Measurements from ENCODE around the gene EEF1AKMT1. TPM values are rescaled to one million over a fixed set of nuclear protein-coding genes. Genes with fewer than 3 reads are reported as not detected.
"Not testable (repeated sequence)": the region's sequence is repeated elsewhere in the genome, so short reads cannot be mapped to it uniquely, and the experiment has no call there.

Gene EEF1AKMT1
- polyA plus RNA-seq, 5 donors: 12.9 to 16.9 (median 14.6) TPM

GRCh38 chr13:20780317-20780716 lies 6.6 kb upstream of the EEF1AKMT1 start:
- DNase-seq: no peak

- no peak for DNase-seq
These were observed 5.6 kb upstream of the EEF1AKMT1 start for GRCh38 chr13:20779405-20779804.

GRCh38 chr13:20778311-20778710 lies 4.5 kb upstream of the EEF1AKMT1 start:
- DNase-seq: no peak

GRCh38 chr13:20776751-20777150 lies 3.0 kb upstream of the EEF1AKMT1 start:
- DNase-seq: no peak

- DNase-seq: no peak
These were observed 2.2 kb upstream of the EEF1AKMT1 start for GRCh38 chr13:20775961-20776360.

GRCh38 chr13:20774746-20775145 lies 985 bp upstream of the EEF1AKMT1 start:
- DNase-seq: no peak

- DNase-seq: no peak
These were observed 1.2 kb downstream of the EEF1AKMT1 start for GRCh38 chr13:20772401-20773131.

GRCh38 chr13:20769834-20770233 lies 3.9 kb downstream of the EEF1AKMT1 start:
- DNase-seq: no peak

- DNase-seq: no peak
These were observed 4.7 kb downstream of the EEF1AKMT1 start for GRCh38 chr13:20769091-20769490.

GRCh38 chr13:20767309-20767943 lies 6.3 kb downstream of the EEF1AKMT1 start:
- no peak for DNase-seq

- DNase-seq: no peak
These were observed 12.9 kb downstream of the EEF1AKMT1 start for GRCh38 chr13:20760872-20761271.

GRCh38 chr13:20754009-20754408 lies 19.8 kb downstream of the EEF1AKMT1 start:
- DNase-seq: no peak

GRCh38 chr13:20749377-20749776 lies 24.4 kb downstream of the EEF1AKMT1 start:
- DNase-seq: no peak

GRCh38 chr13:20743830-20744404 lies 29.8 kb downstream of the EEF1AKMT1 start:
- not testable (repeated sequence) for DNase-seq

- DNase-seq: no peak
These were observed 33.7 kb downstream of the EEF1AKMT1 start for GRCh38 chr13:20740021-20740420.

- DNase-seq: no peak
These were observed 35.1 kb downstream of the EEF1AKMT1 start for GRCh38 chr13:20738616-20739015.

- DNase-seq: no peak
These were observed 43.9 kb downstream of the EEF1AKMT1 start for GRCh38 chr13:20729633-20730585.

- DNase-seq: no peak
These were observed 45.0 kb downstream of the EEF1AKMT1 start for GRCh38 chr13:20728579-20729311.

GRCh38 chr13:20727856-20728255 lies 45.9 kb downstream of the EEF1AKMT1 start:
- no peak for DNase-seq

GRCh38 chr13:20721454-20722357 lies 52.1 kb downstream of the EEF1AKMT1 start:
- peak in 1 of 2 donors; percentile 40 for DNase-seq

All from right lung (tissue), 5 donors.